DMS114 treated with DMSO at 0.1 percent for 48 hours (cell line): ENCODE data around the gene DAD1.
"Not testable (repeated sequence)": the region's sequence is repeated elsewhere in the genome, so short reads cannot be mapped to it uniquely, and the experiment has no call there.

Source experiments
- DNase-seq: peaks from one replicate; lab custom pipeline; 2025; ENCODE audit not compliant: unreplicated experiment; lab: John Stamatoyannopoulos, UW

DAD1 gene

GRCh38 chr14:22589096-22589839 lies at the start of gene DAD1:
DAD1 (minus strand) TSS chr14:22589224; CDS start chr14:22589157, 67 bp downstream.
- peak; percentile 97 for DNase-seq

GRCh38 chr14:22635980-22636379 lies 47.0 kb upstream of the DAD1 start:
- not testable (repeated sequence) for DNase-seq

- no peak for DNase-seq
Observed at GRCh38 chr14:22634233-22634900, 45.3 kb upstream of the DAD1 start.

- DNase-seq = no peak
Observed at GRCh38 chr14:22630486-22630885, 41.5 kb upstream of the DAD1 start.

DNA sequence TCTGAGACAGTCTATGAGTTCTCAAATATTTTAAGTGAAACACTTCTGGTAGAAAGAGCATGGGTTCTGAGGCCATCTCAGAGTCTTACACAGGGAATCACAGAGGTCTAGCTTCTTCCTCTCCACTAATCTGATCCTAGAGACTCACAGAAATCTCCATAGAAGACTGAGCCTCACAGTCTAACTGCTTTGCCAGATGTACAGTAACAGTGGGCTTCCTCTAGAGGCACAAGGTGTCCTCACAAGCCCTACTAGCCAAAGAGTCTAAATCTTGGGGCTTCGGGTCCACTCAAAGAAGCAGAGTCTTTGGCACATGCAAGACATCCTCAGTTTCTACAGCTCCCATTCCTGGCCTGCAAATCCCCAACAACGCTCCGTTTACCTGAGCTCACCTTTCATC lies 41.0 kb upstream of the DAD1 start:
- DNase-seq = no peak

- no peak for DNase-seq
Observed at GRCh38 chr14:22629361-22629760, 40.3 kb upstream of the DAD1 start.

GRCh38 chr14:22627506-22628263 lies 38.7 kb upstream of the DAD1 start:
- DNase-seq = no peak

DNA sequence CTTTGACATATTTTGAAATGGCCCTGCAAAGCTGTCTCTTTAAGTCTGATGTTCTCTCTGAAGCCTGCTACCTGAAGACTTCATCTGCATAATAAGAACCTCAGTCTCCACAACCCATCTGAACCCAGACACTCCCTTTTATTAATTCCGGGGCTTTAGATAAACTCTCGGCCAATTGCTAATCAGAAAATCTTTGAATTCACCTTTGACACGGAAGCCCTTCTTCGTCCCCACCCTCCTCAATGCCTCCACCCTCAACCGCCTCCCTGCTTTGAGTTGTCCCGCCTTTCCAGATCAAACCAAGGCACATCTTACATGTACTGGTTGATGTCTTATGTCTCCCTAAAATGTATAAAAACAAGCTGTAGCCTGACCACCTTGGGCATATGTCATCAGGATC lies 37.6 kb upstream of the DAD1 start:
- DNase-seq = no peak

- no peak for DNase-seq
Observed at GRCh38 chr14:22623047-22623446, 34.0 kb upstream of the DAD1 start.

DNA sequence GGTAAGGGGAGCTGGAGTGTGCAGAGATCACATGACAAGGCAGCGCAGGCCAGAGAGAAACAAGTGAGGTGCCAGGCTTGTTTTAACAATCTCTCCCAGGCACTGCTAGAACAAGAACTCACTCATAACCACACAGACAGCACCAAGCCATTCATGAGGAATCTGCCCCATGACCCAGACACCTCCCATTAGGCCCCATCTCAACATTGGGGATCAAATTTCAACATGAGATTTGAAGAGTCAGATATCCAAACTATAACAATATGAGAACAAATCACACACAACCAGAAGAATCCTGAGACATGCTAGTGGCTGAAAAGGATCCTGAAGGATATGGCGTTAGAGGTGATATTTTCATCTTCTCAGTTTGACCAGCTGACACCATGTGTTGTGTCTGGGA lies 33.2 kb upstream of the DAD1 start:
- DNase-seq = no peak

- DNase-seq = not testable (repeated sequence)
Observed at GRCh38 chr14:22615765-22616164, 26.7 kb upstream of the DAD1 start.

DNA sequence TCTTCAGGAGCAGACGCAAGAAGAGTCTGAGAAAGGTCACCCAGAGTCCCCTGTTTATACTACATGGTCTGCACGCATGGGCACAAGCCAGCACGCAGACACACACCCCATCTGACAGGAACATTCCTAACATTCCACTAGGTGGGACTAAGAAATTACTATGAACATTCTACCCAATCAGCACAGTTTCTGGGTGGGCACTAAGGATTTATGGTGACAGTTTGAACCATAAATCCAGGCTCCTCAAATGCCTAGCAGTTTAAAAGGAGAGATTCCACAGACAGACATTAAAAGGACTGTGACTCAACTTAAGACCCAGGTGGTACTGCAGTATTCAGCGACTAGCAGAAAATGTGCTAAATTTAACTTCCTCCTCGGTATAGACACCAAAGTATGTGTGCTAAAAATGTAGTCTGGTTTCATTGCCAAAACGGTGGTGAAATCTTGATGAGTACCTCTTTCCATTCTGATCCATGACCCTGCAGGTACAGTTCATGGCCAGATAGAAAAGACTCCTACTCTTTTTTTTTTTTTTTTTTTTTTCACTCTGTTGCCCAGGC lies 25.3 kb upstream of the DAD1 start:
- DNase-seq = no peak

DNA sequence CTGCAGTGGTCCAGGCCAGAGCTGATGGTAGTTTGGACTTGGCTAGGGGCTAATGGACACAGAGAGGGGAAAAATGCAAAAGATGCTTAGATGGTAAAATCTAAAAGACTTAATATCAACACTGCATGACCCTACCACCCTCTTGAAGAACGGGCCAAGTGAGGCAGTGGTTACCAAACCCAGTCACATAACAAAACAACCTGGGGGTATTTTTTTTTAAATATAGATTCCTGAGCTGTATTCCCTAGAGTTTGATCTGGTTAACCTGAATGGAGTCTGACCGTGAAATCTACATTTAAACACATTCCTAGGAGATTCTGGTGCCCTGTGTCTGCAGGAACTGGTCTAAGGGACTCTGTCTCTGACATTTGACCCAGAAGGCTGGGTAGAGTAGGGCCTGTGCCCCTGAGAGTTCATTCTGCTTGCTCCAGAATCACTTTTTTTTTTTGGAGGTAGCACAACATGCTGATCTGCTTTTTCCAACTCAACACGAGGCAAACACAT lies 24.8 kb upstream of the DAD1 start:
- no peak for DNase-seq

- DNase-seq = no peak
Observed at GRCh38 chr14:22613106-22613695, 24.2 kb upstream of the DAD1 start.

- no peak for DNase-seq
Observed at GRCh38 chr14:22610931-22611330, 21.9 kb upstream of the DAD1 start.

- no peak for DNase-seq
Observed at GRCh38 chr14:22607291-22607690, 18.3 kb upstream of the DAD1 start.

- DNase-seq = no peak
Observed at GRCh38 chr14:22606380-22606779, 17.4 kb upstream of the DAD1 start.

- DNase-seq = no peak
Observed at GRCh38 chr14:22602862-22603261, 13.8 kb upstream of the DAD1 start.

DNA sequence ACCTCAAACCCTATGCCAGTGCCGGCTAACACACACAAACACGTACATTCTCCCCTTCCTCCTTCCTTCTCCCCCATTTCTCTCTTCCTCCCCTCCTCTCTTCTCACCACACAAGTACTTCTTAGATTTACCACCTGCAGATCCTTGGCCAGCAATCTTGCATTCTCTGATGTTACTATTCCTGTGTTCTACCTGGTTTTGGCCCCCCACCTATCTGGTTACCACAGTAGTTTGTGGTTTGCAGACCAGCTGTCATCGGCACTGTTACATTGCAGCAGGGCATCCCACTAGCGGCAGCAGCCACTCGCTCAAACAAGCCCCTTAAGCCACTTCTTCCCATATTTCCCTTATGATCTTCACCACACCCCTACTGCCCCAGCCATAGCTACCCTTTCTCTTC lies 13.0 kb upstream of the DAD1 start:
- DNase-seq = no peak

DNA sequence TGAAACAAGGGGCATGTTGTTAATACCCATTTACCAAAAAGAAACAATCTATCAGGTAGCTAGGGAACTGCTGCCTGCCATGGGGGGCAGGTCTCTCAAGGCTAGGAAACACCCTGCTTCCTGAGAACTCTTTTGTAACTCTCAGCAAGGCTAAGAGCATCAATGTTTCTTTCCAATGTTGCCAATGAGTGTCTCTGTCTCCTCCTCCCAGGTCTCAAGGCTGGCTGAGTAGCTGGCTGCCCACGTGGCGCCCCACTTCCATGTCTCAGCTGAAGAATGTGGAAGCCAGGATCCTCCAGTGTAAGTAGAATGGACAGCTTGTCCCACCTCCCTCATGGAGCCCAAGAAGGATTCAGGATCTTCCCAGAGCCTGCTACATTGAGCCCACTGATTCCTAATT lies 12.4 kb upstream of the DAD1 start:
- DNase-seq = no peak

- no peak for DNase-seq
Observed at GRCh38 chr14:22600027-22600426, 11.0 kb upstream of the DAD1 start.
